HG03520 (cell line): ENCODE measurements around the gene CDKAL1.
"Not testable (repeated sequence)": the region's sequence is repeated elsewhere in the genome, so short reads cannot be mapped to it uniquely, and the experiment has no call there.

Source experiments
- ATAC-seq: cut with Tn5 transposase; IDR thresholded peaks from one replicate; pipeline ENCODE4 v1.9.1; 2021; ENCODE audit warnings: mild to moderate bottlenecking, moderate library complexity; ENCODE audit not compliant: unreplicated experiment

CDKAL1 gene

GRCh38 chr6:20706238-20706938 is 172.1 kb downstream of the CDKAL1 start:
- peak; percentile 47 for ATAC-seq

- no peak for ATAC-seq
These were observed 172.8 kb downstream of the CDKAL1 start for GRCh38 chr6:20706939-20707485.

GRCh38 chr6:20707870-20708269 is 173.6 kb downstream of the CDKAL1 start:
- no peak for ATAC-seq

GRCh38 chr6:20708367-20709124 is 174.3 kb downstream of the CDKAL1 start:
- peak; percentile 54 for ATAC-seq

GRCh38 chr6:20709451-20709850 is 175.2 kb downstream of the CDKAL1 start:
- no peak for ATAC-seq

- no peak for ATAC-seq
These were observed 176.1 kb downstream of the CDKAL1 start for GRCh38 chr6:20710341-20710740.

GRCh38 chr6:20711518-20711917 is 177.3 kb downstream of the CDKAL1 start:
- no peak for ATAC-seq

- no peak for ATAC-seq
These were observed 177.8 kb downstream of the CDKAL1 start for GRCh38 chr6:20712011-20712410.

GRCh38 chr6:20715135-20715806 is 181.0 kb downstream of the CDKAL1 start:
- ATAC-seq: no peak

GRCh38 chr6:20716865-20717264 is 182.6 kb downstream of the CDKAL1 start:
- peak; percentile 71 for ATAC-seq

- no peak for ATAC-seq
These were observed 183.5 kb downstream of the CDKAL1 start for GRCh38 chr6:20717743-20718142.

- no peak for ATAC-seq
These were observed 184.7 kb downstream of the CDKAL1 start for GRCh38 chr6:20718705-20719653.

GRCh38 chr6:20719980-20720379 is 185.7 kb downstream of the CDKAL1 start:
- ATAC-seq: no peak

GRCh38 chr6:20721121-20721520 is 186.9 kb downstream of the CDKAL1 start:
- not testable (repeated sequence) for ATAC-seq

- ATAC-seq: no peak
These were observed 188.2 kb downstream of the CDKAL1 start for GRCh38 chr6:20722455-20722854.

- no peak for ATAC-seq
These were observed 189.0 kb downstream of the CDKAL1 start for GRCh38 chr6:20723236-20723635.

- ATAC-seq: no peak
These were observed 190.4 kb downstream of the CDKAL1 start for GRCh38 chr6:20724443-20725190.

- not testable (repeated sequence) for ATAC-seq
These were observed 191.0 kb downstream of the CDKAL1 start for GRCh38 chr6:20725235-20725634.

- no peak for ATAC-seq
These were observed 194.8 kb downstream of the CDKAL1 start for GRCh38 chr6:20729086-20729485.

- not testable (repeated sequence) for ATAC-seq
These were observed 198.1 kb downstream of the CDKAL1 start for GRCh38 chr6:20732362-20732761.
